Fibroblast of lung (primary cell): ENCODE measurements around the gene ASTN2. TPM values are rescaled to one million over a fixed set of nuclear protein-coding genes. Genes with fewer than 3 reads are reported as not detected.

ENCODE experiments used
- DNase-seq, 2 donors: peaks; one replicate each; pipeline versions ENCODE4 v3.0.0 to v3.0.0-alpha.2; 2010; ENCODE audit warnings: low read depth in 2 of 2
- H2AFZ ChIP-seq: 2 replicates; pipeline ENCODE4 v1.5.1; 2012; ENCODE audit warnings: low read length, control low read depth, inconsistent platforms
- H3K27ac ChIP-seq: 2 replicates; pipeline ENCODE4 v1.5.1; 2011; ENCODE audit warnings: low read length, control low read depth; ENCODE audit not compliant: insufficient read depth
- H3K27me3 ChIP-seq: 2 replicates; pipeline ENCODE4 v1.5.1; 2011; ENCODE audit warnings: mild to moderate bottlenecking, low read length; ENCODE audit not compliant: control insufficient read depth, insufficient read depth
- H3K36me3 ChIP-seq: 2 replicates; pipeline ENCODE4 v1.5.1; 2011; ENCODE audit warnings: low read length; ENCODE audit not compliant: control insufficient read depth, insufficient read depth
- H3K4me1 ChIP-seq: 2 replicates; pipeline ENCODE4 v1.5.1; 2011; ENCODE audit warnings: low read length; ENCODE audit not compliant: control insufficient read depth, insufficient read depth; ENCODE audit errors: extremely low read depth
- H3K4me2 ChIP-seq: 2 replicates; pipeline ENCODE4 v1.5.1; 2011; ENCODE audit warnings: low read length, control low read depth; ENCODE audit not compliant: insufficient read depth; ENCODE audit errors: extremely low read depth
- H3K4me3 ChIP-seq, 4 experiments: fragments of 200-600 bp in 1 of 4; sonication (generic) in 1 of 4; replicated peaks in 1 of 4; 2 replicates each; pipeline ENCODE4 v1.5.1; 2011 to 2016; ENCODE audit warnings: low read length in 4 of 4, low read depth in 3 of 4, mild to moderate bottlenecking in 3 of 4, control low read depth in 2 of 4, inconsistent platforms in 1 of 4, mixed read lengths in 1 of 4; ENCODE audit not compliant: insufficient read depth in 1 of 4; ENCODE audit errors: control extremely low read depth in 1 of 4
- H3K79me2 ChIP-seq: 2 replicates; pipeline ENCODE4 v1.5.1; 2012; ENCODE audit warnings: mild to moderate bottlenecking, low read length, inconsistent platforms; ENCODE audit not compliant: control insufficient read depth, insufficient read depth
- H3K9ac ChIP-seq: 2 replicates; pipeline ENCODE4 v1.5.1; 2011; ENCODE audit warnings: mild to moderate bottlenecking, low read length, control low read depth; ENCODE audit not compliant: insufficient read depth
- H3K9me3 ChIP-seq: 2 replicates; pipeline ENCODE4 v1.5.1; 2012; ENCODE audit warnings: low read depth, low read length; ENCODE audit not compliant: control insufficient read depth, insufficient read depth
- H4K20me1 ChIP-seq: 2 replicates; pipeline ENCODE4 v1.5.1; 2011; ENCODE audit warnings: low read length; ENCODE audit not compliant: control insufficient read depth, insufficient read depth; ENCODE audit errors: extremely low read depth
- EZH2 ChIP-seq: IDR thresholded peaks from 2 replicates; pipeline ENCODE4 v1.5.1; 2012; ENCODE audit warnings: low read length, control low read depth, mild to moderate bottlenecking; ENCODE audit errors: missing control alignments
- polyA plus RNA-seq, 2 donors: library from polyadenylated mRNA; depleted of rRNA in 1 of 2; stranded (reverse) in 1 of 2; unstranded in 1 of 2; fragments of >200 nt; gene quantifications; 2 replicates each; pipeline ENCODE4 v1.2.1, GENCODE V29; 2011 to 2012; ENCODE audit warnings: missing spikeins in 1 of 2
- total RNA-seq: library from RNA; depleted of rRNA; stranded (reverse); fragments of >200 nt; gene quantifications from 2 replicates; pipeline ENCODE4 v1.2.1, GENCODE V29; 2014
- TF ChIP-seq, protein P1 (sequence below), 2 donors: IDR thresholded peaks in 1 of 2; conservative IDR thresholded peaks in 1 of 2; 1 replicate in 1 of 2; 2 replicates in 1 of 2; pipeline ENCODE4 v1.5.1; 2011 to 2012; ENCODE audit warnings: low read length in 2 of 2, control low read depth in 1 of 2, inconsistent platforms in 1 of 2, low read depth in 1 of 2, mild to moderate bottlenecking in 1 of 2

The ASTN2 gene
- total and polyA plus RNA-seq, 2 donors (not counting 1 experiment from before 2014, with no cell fraction given) = 2.2 to 19.2 TPM

DNA sequence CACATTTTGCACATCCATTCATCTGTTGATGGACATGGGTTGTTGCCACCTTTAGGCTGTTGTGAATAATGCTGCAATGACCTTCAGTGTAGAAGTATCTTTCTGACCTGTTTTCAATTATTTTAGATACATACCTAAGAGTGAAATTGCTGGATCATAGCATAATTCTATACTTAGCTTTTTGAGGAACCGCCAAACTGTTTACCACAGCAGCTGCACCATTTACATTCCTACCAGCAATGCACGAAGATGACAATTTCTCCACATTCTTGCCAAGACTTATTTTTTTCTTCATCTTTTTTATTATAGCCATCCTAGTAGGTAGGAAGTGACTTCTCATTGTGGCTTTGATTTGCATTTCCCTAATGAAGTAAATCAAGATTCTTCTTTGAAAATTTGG is 36.5 kb upstream of the ASTN2 start:
- Histone ChIP-seq H3K9me3 (no peaks in the 10 kb centered on the region), H3K79me2 (no peaks in the 10 kb centered on the region), H3K9ac (no peak overlapping the region), H3K27ac (no peak overlapping the region), H3K36me3 (no peaks in the 10 kb centered on the region), H3K4me2 (no peak overlapping the region), H3K4me1 (no peaks in the 10 kb centered on the region), H3K27me3 (no peaks in the 10 kb centered on the region), H2AFZ (no peak overlapping the region), H3K4me3 (no peak overlapping the region), H4K20me1 (no peaks in the 10 kb centered on the region)
- DNase-seq = no peak
- TF ChIP-seq, protein P1, sequence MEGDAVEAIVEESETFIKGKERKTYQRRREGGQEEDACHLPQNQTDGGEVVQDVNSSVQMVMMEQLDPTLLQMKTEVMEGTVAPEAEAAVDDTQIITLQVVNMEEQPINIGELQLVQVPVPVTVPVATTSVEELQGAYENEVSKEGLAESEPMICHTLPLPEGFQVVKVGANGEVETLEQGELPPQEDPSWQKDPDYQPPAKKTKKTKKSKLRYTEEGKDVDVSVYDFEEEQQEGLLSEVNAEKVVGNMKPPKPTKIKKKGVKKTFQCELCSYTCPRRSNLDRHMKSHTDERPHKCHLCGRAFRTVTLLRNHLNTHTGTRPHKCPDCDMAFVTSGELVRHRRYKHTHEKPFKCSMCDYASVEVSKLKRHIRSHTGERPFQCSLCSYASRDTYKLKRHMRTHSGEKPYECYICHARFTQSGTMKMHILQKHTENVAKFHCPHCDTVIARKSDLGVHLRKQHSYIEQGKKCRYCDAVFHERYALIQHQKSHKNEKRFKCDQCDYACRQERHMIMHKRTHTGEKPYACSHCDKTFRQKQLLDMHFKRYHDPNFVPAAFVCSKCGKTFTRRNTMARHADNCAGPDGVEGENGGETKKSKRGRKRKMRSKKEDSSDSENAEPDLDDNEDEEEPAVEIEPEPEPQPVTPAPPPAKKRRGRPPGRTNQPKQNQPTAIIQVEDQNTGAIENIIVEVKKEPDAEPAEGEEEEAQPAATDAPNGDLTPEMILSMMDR (conservative IDR thresholded peaks at IDR 0.05 in 1 of 2, IDR thresholded peaks at IDR 0.05 in 1 of 2; ENCODE audit: low read depth in 1 of 2, low read length in 2 of 2) = no peak
- no peak for TF ChIP-seq EZH2

DNA sequence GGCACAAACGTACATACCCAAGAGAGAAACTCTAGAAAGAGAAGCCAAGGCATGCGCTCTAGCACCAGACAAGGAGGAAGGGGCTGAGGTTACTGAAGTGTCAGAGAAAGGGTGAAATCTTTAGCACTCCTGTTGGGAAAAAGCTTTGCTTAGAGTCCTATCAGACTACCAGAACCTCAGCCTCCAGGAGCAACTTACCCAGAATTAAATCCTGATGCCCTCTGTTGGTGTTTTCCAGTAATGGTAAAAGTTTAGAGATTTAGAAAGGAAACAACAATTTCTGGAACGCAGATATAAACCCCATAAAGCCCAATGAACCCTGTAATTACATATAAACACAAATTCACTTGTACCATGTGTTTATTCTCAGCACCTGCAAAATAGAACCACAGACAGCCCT is 33.2 kb upstream of the ASTN2 start:
- H2AFZ ChIP-seq = no peak overlapping the region
- no peaks in the 10 kb centered on the region for H3K4me1 ChIP-seq
- no peaks in the 10 kb centered on the region for H3K79me2 ChIP-seq
- no peak overlapping the region for H3K9ac ChIP-seq
- no peak for TF ChIP-seq EZH2
- TF ChIP-seq, protein P1 (conservative IDR thresholded peaks at IDR 0.05 in 1 of 2, IDR thresholded peaks at IDR 0.05 in 1 of 2; ENCODE audit: low read depth in 1 of 2, low read length in 2 of 2) = no peak
- H3K27ac ChIP-seq = no peak overlapping the region
- H3K9me3 ChIP-seq = no peaks in the 10 kb centered on the region
- no peak overlapping the region for H3K4me3 ChIP-seq
- H3K4me2 ChIP-seq = no peak overlapping the region
- DNase-seq = no peak
- no peaks in the 10 kb centered on the region for H3K36me3 ChIP-seq
- H3K27me3 ChIP-seq = no peaks in the 10 kb centered on the region
- no peaks in the 10 kb centered on the region for H4K20me1 ChIP-seq

DNA sequence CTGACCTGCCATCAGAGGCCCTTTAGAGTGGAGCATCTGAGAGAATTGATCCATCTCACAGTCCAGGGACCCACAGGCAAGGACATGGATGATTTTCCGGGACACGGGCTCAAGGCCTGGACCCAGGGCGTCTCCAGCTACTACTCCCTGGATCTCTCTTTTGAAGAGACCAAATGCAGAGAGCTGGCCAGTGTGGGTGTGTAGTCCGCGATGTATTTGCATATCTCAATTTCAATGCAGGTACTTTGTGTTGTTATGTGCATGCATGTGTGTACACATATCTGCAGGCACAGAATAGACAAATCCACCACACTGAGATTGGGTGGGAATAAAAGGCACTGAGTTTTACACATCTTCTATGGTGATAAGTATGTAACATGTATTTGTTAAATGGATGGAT is 30.8 kb upstream of the ASTN2 start:
- no peaks in the 10 kb centered on the region for H3K27me3 ChIP-seq
- H3K4me1 ChIP-seq = no peaks in the 10 kb centered on the region
- H3K27ac ChIP-seq = no peak overlapping the region
- H3K36me3 ChIP-seq = no peaks in the 10 kb centered on the region
- no peaks in the 10 kb centered on the region for H4K20me1 ChIP-seq
- no peaks in the 10 kb centered on the region for H3K9me3 ChIP-seq
- no peaks in the 10 kb centered on the region for H3K79me2 ChIP-seq
- H2AFZ ChIP-seq = no peak overlapping the region
- H3K9ac ChIP-seq = no peak overlapping the region
- no peak overlapping the region for H3K4me2 ChIP-seq
- no peak for DNase-seq
- no peak overlapping the region for H3K4me3 ChIP-seq
- no peak for TF ChIP-seq EZH2
- TF ChIP-seq, protein P1 (conservative IDR thresholded peaks at IDR 0.05 in 1 of 2, IDR thresholded peaks at IDR 0.05 in 1 of 2; ENCODE audit: low read depth in 1 of 2, low read length in 2 of 2) = no peak
